Astrocyte of the spinal cord (primary cell): ENCODE results near the gene CHD6.

ENCODE experiments used
- DNase-seq: peaks from one replicate; pipeline ENCODE4 v3.0.0; 2011; ENCODE audit warnings: low read depth, low spot score
- H3K4me3 ChIP-seq: 2 replicates; pipeline ENCODE4 v1.5.1; 2011; ENCODE audit warnings: low read depth, mild to moderate bottlenecking, low read length, moderate library complexity
- in situ Hi-C: cut with HindIII; loops from 2 replicates; pipeline ENCODE4 v1.10.0; 2017; ENCODE audit warnings: low sequenced_read_pairs
- TF ChIP-seq, protein P1 (sequence below): IDR thresholded peaks from 2 replicates; pipeline ENCODE4 v1.5.1; 2012; ENCODE audit warnings: low read depth, mild to moderate bottlenecking, low read length, inconsistent platforms

CHD6 gene

DNA sequence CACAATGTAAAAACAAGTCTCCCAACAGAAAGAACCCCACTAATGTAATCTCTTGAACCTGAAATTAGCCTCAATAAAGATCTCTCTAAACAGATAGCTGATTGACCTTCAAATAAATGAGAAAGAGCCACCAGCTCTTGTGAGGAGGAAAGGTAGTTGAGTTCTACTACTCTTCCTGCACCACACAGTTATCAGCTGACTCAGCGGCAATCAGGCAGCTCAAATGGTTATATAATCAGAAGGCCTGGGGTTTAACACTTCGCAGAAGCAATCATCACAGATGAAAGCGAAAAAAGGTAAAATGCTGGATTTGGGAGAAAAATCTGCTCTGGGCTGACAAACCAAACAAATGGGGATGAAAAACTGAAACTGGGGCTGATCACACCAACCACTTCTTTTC lies 91.8 kb downstream of the CHD6 start:
- H3K4me3 ChIP-seq = no peak overlapping the region
- TF ChIP-seq, protein P1, sequence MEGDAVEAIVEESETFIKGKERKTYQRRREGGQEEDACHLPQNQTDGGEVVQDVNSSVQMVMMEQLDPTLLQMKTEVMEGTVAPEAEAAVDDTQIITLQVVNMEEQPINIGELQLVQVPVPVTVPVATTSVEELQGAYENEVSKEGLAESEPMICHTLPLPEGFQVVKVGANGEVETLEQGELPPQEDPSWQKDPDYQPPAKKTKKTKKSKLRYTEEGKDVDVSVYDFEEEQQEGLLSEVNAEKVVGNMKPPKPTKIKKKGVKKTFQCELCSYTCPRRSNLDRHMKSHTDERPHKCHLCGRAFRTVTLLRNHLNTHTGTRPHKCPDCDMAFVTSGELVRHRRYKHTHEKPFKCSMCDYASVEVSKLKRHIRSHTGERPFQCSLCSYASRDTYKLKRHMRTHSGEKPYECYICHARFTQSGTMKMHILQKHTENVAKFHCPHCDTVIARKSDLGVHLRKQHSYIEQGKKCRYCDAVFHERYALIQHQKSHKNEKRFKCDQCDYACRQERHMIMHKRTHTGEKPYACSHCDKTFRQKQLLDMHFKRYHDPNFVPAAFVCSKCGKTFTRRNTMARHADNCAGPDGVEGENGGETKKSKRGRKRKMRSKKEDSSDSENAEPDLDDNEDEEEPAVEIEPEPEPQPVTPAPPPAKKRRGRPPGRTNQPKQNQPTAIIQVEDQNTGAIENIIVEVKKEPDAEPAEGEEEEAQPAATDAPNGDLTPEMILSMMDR = no peak
- no peak for DNase-seq
- in situ Hi-C loops = no loop called here

DNA sequence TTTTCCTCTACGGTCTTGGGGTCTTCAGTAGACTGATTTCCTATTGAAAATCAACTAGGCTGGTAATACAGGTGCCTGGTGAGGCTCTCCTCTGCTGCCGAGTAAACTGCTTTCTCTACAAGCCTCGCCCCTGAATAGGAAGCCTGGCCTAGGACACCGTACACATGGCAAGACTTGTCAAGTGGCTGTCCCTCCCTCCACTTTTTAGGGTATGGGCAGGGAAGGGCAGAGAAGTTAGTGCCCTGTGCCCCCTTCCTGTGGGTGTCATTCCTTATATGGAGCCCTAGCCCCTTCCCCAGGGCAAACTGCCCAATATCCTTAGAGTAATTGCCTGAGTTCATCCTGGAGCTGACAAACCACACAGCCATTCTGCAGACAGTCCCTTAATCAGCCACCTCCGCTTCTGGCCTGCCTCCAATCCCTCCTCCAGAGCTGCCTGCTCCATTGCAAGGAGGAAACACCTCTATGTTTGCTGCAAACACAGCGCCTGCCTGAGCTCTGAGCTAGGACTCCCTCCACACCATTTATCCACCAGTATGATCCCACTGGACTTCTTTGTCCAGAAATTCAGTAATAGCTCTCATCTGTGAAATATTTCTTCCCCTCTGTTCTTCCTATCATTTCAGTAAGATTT lies 93.1 kb downstream of the CHD6 start:
- DNase-seq = peak; percentile 30
- in situ Hi-C loops = no loop called here
- no peak overlapping the region for H3K4me3 ChIP-seq
- TF ChIP-seq, protein P1 = no peak

DNA sequence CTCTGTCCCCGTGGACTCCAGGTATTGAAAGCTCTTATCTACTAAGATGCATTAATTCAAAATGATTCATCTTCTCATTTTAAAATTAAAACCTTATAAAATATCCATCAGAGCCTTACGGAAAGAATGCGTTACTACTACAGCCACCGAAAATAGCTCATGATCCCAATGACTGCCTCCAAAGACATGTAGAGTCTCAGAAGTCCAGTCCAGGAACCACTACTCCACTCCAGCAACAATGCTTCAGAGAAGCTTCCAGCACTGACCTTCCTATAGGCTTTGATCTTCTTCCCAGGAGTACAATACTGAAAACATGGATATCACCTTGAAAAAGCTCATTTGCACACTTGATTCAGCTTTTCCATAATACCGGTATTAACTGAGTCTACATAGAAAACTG lies 94.3 kb downstream of the CHD6 start:
- in situ Hi-C loops = no loop called here
- TF ChIP-seq, protein P1 = no peak
- DNase-seq = no peak
- no peak overlapping the region for H3K4me3 ChIP-seq

DNA sequence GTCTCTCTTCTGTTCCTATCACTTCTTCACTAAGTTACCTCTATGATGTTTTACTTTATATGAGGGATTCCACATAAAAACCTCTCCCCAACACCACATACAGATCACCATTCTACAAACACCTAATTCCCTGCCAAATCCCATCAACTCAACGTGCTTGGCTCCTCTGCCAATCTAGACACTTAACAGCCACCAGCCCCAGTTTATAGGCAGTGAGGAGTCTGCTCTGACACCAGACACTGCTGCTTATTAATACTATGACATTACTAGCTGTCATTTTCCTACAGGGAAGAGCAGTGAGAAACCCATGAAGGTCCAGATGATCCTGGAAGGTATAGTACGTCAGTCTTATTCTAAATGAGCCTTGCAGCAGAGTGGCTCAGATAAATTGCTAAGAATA lies 104.3 kb downstream of the CHD6 start:
- no peak for DNase-seq
- TF ChIP-seq, protein P1 = no peak
- H3K4me3 ChIP-seq = no peak overlapping the region
- in situ Hi-C loops = no loop called here

DNA sequence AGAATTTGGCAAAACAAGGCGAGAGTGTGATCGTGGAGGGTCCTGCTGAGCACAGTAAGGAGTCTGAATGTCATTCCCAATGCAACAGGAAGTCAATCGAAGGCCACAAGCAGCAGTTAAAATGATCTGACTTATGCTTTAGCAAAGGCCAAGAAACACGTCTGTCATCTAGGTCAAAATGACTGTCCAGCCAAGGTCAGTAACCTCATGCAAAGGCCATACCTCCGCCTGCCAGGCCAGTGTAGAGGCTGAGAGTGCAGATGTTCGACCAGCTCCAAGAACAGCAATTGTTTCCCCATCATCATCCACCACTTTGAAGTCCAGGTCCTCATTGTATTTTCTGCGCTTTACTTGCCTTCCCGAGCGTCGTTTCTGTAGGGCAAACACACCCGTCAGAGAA lies 105.6 kb downstream of the CHD6 start:
- DNase-seq = peak; percentile 15
- TF ChIP-seq, protein P1 = no peak
- in situ Hi-C loops = no loop called here
- H3K4me3 ChIP-seq = no peak overlapping the region

DNA sequence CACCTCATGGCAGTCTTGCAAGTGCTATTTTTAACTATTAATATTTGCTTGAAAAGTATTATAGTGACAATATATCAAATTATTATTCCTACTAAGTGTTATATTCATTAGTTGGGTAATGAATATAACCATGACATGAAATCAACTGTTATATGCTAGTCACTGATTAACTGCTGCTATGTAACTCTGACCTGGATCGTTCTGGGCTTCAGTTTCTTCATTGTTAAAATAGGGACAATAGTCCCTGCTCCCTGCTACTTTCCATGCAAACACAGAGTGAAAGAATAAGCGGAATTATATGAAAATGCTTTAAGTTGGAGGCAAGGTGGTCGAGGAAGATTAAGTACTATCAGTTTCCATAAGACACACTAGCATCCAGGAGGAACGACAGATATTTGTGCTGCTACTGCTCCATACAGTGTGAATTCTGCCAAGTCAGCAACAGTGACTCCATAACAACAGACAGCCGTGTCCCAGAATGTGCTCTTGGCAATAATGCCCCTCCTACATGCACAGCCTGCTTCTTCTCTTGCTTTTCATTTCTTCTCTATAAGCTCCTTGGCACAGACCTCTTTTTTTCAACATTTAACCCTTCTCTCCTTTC lies 107.2 kb downstream of the CHD6 start:
- TF ChIP-seq, protein P1 = no peak
- H3K4me3 ChIP-seq = no peak overlapping the region
- in situ Hi-C loops = no loop called here
- no peak for DNase-seq

DNA sequence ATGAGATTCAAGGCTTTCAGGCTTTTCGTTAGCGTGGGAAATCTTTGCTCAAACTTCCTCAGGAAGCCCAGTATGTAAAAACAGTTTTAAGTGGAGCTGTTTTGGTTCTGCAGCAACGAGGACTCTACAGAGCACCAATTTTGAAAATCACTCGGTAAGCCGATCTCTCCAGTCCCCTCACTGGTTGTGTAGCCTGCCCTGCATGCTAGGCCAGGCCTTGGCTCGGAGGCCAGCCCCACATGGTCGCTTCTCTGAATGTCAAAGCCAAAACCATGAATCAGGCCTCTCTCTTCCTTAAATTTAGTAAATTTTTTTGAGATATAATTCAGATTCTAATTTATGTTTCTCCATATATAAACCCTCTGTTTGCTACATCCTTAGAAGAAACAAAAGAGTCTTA lies 108.0 kb downstream of the CHD6 start:
- no peak overlapping the region for H3K4me3 ChIP-seq
- TF ChIP-seq, protein P1 = no peak
- DNase-seq = no peak
- in situ Hi-C loops = no loop called here
